T-helper 1 cell treated with Interleukin-12 subunit alpha and Interleukin-12 subunit beta and Interleukin-4 antibody, amounts not matched to agents 30 ng/mL and 1 ng/mL, for 36 hours (primary cell): ENCODE measurements around the gene SNAP25. TPM values are rescaled to one million over a fixed set of nuclear protein-coding genes. Genes with fewer than 3 reads are reported as not detected.

Source experiments
- intact Hi-C: fragments of 100-400 bp; cut with micrococcal nuclease; formaldehyde crosslinking; loops from one replicate; pipeline ENCODE4 v1.15.1; 2024
- total RNA-seq: library from RNA; stranded (reverse); gene quantifications from 2 replicates; pipeline ENCODE4 v1.2.3, GENCODE V29; 2022

SNAP25 gene
- total RNA-seq, 1 donor from 2014 or later, result 0.39 TPM

DNA sequence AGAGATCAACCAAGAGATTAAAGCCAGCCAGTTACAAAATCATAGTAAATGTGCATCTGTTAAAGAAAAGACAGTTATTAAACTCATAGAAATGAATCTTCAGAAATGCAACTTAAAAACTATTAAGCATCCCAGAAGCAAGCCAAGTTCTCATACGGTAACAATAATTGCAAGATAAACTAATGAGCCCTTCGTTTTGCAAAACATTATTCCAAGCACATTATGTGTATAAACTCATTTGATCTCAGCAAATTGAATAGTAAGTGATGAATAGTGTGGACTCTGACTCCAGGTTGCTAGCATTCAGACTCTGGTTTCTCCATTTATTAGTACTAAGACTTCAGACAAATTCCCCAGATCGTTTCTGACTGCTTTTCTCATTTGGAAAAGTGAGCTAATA is 85.2 kb downstream of the SNAP25 start:
- intact Hi-C loops, result no loop called here

DNA sequence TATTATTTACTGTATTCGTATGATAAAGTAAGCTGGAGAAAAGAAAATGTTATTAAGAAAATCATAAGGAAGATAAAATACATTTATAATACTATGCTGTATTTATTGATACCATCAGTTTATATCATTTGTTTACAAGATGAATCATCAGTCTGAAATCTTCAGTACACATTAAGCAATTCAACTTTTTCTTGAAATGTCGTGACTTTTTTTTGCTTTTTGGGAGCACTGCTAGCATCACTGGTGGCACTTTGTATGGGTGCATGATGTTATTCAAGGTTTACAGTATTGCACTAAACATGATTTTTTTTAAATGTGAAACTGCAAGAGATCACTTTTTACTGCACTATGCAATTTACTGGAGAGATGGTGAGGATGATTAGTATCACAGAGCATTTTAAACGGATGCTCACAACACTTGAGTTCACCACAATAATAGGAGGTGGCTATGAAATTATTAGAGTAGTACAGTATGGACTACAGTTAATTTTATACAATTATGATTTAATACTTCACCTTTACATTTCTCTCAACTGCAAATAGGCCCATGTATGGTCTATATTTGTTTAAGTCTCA is 85.9 kb downstream of the SNAP25 start:
- intact Hi-C loops, result no loop called here

DNA sequence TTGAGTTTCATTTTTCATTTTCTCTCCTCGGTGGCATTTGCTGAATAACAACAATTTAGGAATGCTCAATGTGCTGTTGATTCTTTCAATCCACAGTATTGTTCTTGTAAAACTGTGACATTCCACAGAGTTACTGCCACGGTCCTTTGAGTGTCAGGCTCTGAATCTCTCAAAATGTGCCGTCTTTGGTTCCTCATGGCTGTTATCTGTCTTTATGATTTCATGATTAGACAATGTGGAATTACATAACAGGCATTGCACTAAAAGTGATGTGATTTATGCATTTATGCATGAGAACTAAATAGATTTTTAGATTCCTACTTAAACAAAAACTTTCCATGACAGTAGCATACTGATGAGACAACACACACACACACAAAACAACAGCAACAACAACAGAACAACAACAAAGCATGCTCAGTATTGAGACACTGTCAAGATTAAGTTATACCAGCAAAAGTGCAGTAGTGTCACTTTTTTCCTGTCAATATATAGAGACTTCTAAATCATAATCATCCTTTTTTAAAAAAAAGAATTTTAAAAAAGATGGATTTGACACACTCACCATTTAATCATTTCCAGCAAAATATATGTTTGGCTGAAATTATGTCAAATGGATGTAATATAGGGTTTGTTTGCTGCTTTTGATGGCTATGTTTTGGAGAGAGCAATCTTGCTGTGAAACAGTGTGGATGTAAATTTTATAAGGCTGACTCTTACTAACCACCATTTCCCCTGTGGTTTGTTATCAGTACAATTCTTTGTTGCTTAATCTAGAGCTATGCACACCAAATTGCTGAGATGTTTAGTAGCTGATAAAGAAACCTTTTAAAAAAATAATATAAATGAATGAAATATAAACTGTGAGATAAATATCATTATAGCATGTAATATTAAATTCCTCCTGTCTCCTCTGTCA is 88.1 kb downstream of the SNAP25 start:
- intact Hi-C loops, result no loop called here

DNA sequence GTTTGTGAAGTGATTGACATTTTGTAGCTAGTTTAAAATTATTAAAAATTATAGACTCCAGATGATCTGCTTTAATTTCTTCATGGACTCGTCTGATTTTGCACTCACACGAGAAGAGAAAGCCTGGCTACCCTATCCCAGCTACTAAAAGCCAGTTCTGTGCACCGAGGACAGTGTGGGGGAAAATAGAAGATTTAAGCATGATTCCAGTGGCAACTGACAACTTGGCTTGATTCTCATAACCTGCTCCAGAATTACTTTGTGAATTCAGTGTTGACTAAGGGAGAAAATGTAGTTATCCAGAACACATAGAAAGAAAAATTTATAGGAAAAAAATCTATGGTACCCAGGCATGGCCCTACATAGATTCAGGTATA is 88.7 kb downstream of the SNAP25 start:
- intact Hi-C loops, result no loop called here

DNA sequence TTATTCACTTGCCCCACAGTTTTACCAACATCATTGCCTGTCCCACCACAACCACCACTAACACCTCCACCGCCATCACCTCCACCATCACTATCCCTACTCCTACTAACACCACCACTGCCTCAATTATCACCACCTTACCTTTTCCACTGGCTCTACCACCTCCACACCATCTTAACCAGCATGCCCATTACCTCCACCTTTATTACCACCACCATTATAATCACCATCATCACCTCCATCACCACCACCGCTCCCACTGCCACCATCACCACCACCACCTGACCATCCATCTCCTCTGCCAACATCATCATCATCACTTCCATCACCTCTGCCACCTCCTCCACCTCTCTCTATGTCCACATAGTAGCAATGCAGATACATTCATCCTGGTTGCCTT is 90.0 kb downstream of the SNAP25 start:
- intact Hi-C loops, result no loop called here

DNA sequence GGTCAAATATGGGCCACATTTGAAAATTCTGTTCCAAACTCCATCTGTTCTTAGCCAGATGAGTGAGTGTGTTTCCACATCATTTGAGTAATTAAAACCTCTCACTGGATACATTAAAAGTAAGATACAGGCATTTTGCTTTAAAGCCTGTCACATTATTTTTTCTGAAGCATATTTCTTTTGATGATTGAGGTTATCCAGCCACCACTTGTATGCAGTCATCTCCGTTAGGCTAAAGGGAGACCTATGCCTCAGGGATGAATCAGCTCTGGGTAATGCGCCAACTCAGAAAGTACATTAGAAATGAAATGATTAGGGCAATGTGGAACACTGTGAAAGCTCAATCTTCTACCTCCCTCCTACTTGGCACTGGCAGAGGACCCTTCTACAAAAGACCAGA is 90.7 kb downstream of the SNAP25 start:
- intact Hi-C loops, result no loop called here

DNA sequence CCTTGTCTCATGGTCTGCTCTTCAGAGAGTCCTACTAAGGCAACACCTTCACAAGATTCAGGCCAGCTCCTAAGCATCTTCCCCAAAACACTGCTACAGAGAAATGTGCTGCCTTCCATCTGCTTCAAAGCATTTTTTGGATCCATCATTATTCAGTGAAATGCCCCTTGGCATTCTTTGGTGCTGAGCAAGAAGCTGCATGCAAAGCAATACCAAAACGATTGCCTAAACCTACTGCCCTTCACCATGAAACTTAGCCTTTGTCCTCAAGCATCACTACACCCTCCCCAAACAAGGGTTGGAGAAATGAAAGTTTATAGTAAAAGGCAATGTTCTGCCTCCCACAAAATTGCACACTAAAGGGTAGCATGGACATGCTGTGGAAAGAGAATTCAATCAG is 93.5 kb downstream of the SNAP25 start:
- intact Hi-C loops, result no loop called here

DNA sequence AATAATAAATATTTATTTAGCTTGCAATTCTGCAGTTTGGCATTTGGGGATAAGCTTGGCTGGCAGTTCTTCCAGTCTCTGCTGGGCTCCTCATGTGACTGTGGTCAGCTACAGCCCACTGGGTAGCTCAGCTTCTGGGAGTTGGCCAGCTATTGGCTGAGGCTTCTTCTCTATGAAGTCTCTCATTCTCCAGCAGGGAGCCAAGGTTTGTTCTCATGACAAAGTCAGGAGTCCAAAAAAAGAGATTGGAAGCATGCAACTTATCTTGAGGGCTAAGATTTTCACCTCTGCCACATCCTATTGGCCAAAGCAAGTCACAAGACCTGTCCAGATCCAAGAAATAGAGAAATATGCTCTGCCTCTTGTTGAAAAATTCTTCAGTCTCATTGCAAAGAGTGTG is 94.6 kb downstream of the SNAP25 start:
- intact Hi-C loops, result no loop called here

DNA sequence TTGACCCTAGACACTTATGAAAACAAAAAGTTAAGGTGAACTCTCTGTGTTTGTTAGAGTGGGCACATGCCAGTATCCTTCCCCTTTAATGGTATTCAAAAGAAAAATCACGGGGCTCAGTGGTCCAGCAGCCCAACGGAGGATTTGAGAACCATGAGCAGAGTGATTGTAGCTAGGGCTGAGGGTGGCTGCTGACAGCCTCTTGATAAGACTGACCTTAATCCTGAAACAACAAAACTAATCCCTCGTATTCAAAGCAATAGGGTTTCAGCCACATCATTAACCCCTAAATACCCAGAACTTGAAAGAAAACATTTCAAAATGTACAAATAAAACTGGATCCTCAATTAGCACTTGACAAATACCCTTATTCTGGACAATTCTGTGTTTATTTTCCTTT is 95.1 kb downstream of the SNAP25 start:
- intact Hi-C loops, result no loop called here

DNA sequence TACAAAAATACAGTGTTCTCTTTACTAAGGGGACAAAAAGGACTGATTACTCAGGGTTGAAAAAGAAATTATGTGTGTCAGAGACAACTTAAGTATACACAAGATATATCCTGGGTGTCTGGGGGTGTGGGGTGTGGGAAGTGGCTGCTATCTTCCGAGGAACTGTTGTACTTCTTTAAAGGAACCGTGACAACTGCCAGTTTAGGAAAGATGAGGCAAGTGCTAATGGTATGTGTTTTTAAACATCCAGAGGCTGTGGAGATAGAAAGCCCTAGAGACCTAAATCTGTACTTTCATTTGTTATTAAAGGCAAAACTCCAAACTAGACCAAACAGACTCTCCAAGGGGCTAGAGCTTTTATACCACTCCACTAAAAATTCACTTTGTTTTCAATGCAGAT is 95.6 kb downstream of the SNAP25 start:
- intact Hi-C loops, result no loop called here

DNA sequence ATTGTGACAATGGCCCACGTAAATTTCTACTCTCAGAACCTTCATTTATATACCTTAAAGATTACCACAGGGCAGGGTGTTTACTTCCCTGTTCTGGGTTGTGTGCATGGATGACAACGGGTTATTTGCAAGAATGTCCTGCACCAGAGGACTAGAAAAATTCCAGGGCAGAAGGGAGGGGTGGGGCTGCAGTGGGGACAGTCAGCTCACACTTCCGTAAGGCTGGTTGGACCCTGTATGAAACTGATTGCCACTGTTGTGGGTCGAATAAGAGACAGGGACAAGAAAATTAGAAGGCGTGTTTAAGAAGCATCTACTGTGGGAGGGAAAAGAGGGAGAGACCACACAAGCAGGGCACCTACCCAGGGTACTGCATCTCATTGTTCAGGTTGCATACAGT is 96.5 kb downstream of the SNAP25 start:
- intact Hi-C loops, result no loop called here

DNA sequence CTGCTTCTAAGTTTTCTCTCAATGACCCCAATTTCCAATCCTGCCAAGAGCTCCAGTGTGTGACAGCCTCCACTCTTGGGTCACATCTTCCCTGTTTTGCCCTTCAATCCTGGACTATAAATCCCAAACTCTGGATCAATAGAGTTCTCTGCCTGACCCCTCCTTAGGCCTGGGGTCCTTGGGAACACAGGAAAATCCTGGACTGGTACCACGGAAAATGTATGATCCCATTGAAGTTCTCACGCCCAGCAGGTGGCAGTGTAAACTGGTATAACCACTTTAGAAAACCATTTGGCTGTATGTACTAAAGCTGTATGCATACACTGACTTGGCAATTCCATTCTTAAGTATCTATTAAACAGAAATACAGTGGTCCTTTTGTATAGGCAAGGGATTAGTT is 98.0 kb downstream of the SNAP25 start:
- intact Hi-C loops, result loop anchor here (1.0 to 2.0 kb wide), 2 partner anchors 111 to 1228 kb away; no protein-coding TSS in a partner anchor

DNA sequence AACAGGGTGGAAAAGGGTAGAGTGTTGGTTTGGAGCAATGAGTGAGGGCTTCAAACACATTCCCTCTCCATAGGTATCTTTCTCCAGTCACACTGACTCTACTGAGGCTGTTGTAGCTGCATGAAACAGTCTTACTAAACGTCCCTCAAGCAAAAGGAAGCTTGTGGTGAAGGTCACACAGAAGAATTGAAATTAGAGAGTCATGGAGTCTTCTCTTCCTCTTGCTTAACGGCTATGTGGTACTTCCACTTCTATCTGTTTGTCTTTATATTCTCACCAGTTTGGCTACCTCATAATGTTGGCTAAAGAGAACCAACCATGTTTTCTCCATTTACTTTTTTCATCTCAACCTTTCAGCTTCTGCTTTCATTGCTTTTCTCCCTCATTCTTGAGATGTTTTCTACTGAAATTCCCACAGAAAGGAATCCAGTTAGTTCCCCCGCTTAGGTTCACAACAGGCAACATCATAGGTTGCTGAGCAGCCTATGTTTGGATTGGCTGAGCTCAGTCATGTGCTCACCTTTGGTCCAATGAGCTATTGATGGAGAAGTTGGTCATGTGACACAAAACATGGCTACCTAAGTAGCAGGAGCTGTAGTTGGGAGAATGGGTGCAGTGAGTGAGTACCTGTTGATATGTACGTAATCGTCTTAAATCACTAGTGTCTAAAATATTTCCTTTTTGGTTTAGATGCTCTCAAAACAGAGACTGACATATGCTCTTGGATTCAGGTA is 99.8 kb downstream of the SNAP25 start:
- intact Hi-C loops, result no loop called here

DNA sequence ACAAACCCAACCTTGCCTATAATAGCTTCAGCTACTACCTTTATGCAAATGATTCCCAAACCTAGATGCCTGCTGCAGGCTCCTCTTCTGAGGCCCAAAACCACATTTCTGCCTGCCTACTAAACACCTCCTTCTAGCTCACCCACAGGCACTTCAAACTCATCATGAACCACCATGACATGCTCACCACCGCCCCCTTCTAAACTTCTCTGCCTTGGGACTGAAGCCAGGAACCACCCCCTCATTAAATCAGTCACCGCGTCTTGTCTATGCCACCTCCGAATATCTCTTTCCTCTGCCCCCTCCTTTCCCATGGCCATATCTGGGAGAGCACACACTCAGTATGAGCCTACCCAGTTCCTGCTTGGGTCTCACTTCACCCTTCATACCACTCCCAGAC is 101.2 kb downstream of the SNAP25 start:
- intact Hi-C loops, result no loop called here

DNA sequence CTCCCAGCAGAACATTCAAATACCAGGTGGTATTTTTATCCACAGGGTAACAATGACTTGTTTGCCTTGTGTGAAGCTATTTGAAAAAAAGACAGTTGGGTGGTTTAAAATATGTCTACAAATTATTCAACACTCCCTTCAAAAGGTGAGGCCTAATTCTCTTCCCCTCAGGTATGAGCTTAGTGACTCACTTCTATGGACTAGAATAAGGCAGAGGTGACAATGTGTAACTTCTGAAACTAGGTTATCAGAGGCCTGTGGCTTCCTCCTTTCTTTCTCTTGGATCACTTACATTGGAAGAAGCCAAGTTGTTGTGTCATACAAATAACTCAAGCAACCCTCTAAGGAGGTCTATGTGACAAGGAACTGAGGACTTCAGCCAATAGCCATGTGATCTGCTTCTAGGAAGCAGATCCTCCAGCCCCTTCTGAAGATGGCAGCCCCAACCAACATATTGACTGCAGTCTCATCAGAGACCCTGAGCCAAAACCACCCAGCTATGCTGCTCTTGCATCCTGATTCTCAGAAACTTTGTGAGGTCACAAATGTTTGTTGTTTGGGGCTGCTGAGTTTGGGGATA is 102.6 kb downstream of the SNAP25 start:
- intact Hi-C loops, result no loop called here

DNA sequence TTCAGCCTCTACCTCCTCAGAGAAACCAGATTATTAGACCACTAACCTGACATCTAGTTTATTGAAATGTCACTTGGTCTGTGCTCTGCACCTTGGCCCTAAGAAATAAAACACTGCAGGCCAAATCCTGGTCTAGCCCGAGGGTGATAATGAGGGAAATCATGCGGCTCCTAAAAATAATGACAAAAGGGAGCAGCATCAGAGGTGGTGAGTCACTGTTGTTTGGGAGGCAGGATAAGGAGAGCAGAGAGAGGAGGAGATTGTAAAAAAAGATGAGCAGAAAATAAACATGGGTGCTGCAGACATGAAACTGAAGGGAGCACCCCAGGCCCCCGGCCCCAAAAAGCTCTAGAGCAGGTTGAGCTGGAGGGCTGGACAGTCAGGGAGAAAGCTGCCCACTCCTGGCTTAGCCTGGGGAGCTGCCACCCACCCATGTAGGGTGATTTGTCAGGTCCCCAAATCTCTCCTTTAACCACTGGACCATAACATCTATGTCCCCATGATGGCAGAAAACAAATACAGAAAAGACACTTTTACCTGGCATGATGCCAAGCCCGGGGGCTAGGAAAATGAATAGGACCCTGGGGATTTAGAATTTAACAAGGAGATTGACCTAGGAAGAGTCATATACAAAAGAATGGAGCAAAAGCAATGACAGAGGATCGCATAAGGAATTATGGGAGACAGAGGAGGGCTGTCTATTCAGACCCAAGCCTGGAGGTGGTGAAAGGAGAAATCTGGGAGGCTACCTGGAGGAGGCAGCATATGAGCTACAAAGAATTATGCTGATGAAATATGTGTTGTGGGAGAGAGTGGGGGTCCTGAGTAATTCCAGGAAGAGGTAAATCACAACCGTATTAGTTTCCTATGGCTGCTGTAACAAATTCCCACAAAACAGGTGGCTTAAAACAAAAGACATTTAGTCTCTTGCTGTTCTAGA is 103.7 kb downstream of the SNAP25 start:
- intact Hi-C loops, result no loop called here

DNA sequence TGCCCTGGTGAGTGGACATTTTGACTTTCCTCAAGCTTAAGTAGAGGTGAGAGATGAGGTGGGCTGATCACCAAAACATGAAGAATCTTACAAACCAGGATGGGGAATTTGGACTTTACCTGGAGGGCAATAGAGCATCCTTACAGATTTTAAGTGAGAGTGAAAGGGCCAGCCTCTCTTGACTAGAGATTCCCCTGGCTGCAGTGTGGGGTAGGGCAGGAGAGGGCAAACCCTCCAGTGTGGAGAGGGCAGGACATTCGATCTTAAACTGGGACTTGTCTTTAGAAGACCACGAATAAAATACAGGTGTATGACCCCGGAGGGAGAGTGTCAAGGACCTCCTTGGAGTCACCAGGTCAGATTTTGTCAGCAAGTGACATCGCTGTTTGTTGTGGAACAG is 105.1 kb downstream of the SNAP25 start:
- intact Hi-C loops, result no loop called here

DNA sequence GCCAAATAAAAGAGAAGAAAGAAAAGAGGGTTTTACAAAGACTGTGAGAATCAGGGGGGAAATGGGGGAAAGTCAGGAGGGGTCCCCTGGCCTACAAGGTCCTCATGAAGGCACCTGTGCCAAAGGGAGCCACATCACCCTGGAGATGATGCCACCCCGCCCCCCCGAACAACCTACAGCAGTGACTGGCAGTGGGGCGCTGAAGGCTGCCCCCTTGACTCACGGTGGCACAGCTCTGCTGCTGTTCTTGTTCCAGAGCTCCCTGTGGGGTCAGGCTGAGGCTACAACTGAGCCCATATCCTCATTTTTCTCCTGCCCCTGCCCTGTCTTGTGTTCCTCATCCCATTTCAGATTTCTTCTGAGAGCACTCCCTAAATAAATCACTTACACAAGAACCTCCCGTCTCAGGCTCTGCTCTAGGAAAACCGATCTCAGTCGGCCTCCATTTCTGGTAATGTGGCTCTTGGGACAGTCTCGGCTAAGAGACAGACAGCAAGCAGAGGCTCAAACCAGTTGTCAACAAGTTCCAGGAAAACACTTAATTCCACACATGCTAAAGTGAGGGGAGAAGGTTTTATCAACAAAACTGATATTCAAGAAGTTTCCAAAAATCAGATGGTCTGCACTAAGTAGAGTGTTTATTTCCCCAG is 105.7 kb downstream of the SNAP25 start:
- intact Hi-C loops, result no loop called here

DNA sequence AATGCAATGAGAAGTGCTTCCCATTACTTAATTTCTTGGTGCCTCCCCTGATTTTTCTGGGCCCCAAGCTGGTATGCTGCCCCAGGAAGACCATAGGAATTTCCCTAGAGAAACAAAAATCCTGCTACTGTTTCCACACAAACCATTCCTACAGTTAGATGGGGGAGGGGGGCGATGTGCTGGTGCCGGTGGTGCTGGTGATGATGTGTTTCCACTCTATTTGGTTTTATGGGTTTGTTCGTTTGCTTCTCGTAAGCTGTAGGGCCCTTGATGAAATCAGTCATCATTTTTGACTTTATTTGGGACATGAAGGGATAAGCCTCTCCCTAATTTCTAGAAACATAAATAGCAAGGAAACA is 110.2 kb downstream of the SNAP25 start:
- intact Hi-C loops, result no loop called here

DNA sequence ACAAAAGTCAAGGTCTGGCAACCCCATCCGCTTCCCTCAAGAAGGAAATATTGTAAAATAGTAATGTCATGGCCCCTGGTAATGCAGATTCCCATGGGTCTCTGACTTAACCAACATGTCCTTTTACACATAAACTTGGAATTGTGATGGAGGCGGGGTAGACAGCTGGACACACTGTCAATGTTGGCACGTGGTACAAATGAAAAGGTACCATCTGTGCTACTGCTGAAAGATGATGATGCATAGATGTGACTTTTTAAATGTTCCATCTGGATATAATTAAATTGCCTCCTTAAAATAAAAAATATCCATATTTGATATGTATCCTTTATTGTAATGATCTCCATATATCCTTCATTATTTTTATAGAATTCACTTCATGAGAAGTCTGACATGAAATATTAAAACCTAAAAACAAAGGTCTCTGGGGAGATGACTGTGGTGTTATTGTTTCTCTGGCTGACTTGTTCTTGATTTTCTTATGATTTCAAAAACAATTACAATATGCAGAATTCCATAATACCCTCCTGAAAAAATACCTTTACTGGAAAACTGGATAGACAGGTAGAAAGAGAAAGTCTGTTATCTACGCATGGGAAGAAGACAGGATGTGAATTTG is 110.9 kb downstream of the SNAP25 start:
- intact Hi-C loops, result no loop called here
